Liver (tissue), 9 donors: Measurements from ENCODE around the gene HOXB8. TPM values are rescaled to one million over a fixed set of nuclear protein-coding genes. Genes with fewer than 3 reads are reported as not detected.

ENCODE experiments used
- DNase-seq: peaks from one replicate; pipeline ENCODE4 v3.0.0-alpha.2; 2017; ENCODE audit warnings: low spot score
- H3K27ac ChIP-seq, 2 donors: one replicate each; pipeline ENCODE4 v1.7.0; 2013; ENCODE audit warnings: inconsistent platforms in 2 of 2, low read length in 2 of 2, control low read depth in 1 of 2, low read depth in 1 of 2, mild to moderate bottlenecking in 1 of 2
- H3K27me3 ChIP-seq, 4 donors: one replicate each; pipeline versions ENCODE4 v1.6.1 to v1.7.0; 2013; ENCODE audit warnings: low read length in 3 of 4, inconsistent platforms in 1 of 4, mild to moderate bottlenecking in 1 of 4, moderate library complexity in 1 of 4; ENCODE audit not compliant: control insufficient read depth in 4 of 4, insufficient read depth in 4 of 4
- H3K36me3 ChIP-seq, 4 donors: one replicate each; pipeline versions ENCODE4 v1.6.1 to v1.7.0; 2013; ENCODE audit warnings: low read length in 3 of 4, mild to moderate bottlenecking in 3 of 4, low read depth in 1 of 4, moderate library complexity in 1 of 4; ENCODE audit not compliant: control insufficient read depth in 4 of 4, insufficient read depth in 3 of 4
- H3K4me1 ChIP-seq, 4 donors: one replicate each; pipeline versions ENCODE4 v1.6.1 to v1.7.0; 2013; ENCODE audit warnings: low read length in 3 of 4, mild to moderate bottlenecking in 3 of 4, moderate library complexity in 1 of 4; ENCODE audit not compliant: control insufficient read depth in 4 of 4, insufficient read depth in 4 of 4
- H3K4me3 ChIP-seq, 3 donors: one replicate each; pipeline versions ENCODE4 v1.6.1 to v1.7.0; 2013; ENCODE audit warnings: low read length in 3 of 3, control low read depth in 1 of 3, low read depth in 1 of 3, mild to moderate bottlenecking in 1 of 3
- H3K9ac ChIP-seq, 2 donors: one replicate each; pipeline ENCODE4 v1.7.0; 2013; ENCODE audit warnings: low read length in 2 of 2, mild to moderate bottlenecking in 2 of 2, moderate library complexity in 2 of 2, control low read depth in 1 of 2, low read depth in 1 of 2
- H3K9me3 ChIP-seq, 4 donors: one replicate each; pipeline versions ENCODE4 v1.6.1 to v1.7.0; 2013; ENCODE audit warnings: low read length in 3 of 4; ENCODE audit not compliant: control insufficient read depth in 4 of 4
- ATF3 ChIP-seq: IDR thresholded peaks from 2 replicates; pipeline ENCODE4 v1.6.1; 2016; ENCODE audit warnings: antibody characterized with exemption
- CTCF ChIP-seq: fragments of 150-350 bp; IDR thresholded peaks from 2 replicates; pipeline ENCODE4 v1.5.1; 2017; ENCODE audit warnings: improper control_type of control experiment, low read depth, low read length; ENCODE audit not compliant: missing input control
- EGR1 ChIP-seq, 2 donors: IDR thresholded peaks; 2 replicates each; pipeline ENCODE4 v1.6.1; 2016 to 2018; ENCODE audit warnings: antibody characterized with exemption in 2 of 2, low read depth in 2 of 2
- FOXA1 ChIP-seq: IDR thresholded peaks from 2 replicates; pipeline ENCODE4 v1.6.1; 2016; ENCODE audit warnings: antibody characterized with exemption
- FOXA2 ChIP-seq: IDR thresholded peaks from 2 replicates; pipeline ENCODE4 v1.6.1; 2016; ENCODE audit warnings: antibody characterized with exemption
- GABPA ChIP-seq, 2 donors: IDR thresholded peaks in 1 of 2; conservative IDR thresholded peaks in 1 of 2; 2 replicates each; pipeline ENCODE4 v1.6.1; 2016; ENCODE audit warnings: antibody characterized with exemption in 2 of 2, mild to moderate bottlenecking in 1 of 2, moderate library complexity in 1 of 2
- HNF4A ChIP-seq, 2 donors: conservative IDR thresholded peaks; 2 replicates each; pipeline ENCODE4 v1.6.1; 2016; ENCODE audit warnings: antibody characterized with exemption in 2 of 2, mild to moderate bottlenecking in 2 of 2
- HNF4G ChIP-seq: IDR thresholded peaks from 2 replicates; pipeline ENCODE4 v1.6.1; 2016; ENCODE audit warnings: antibody characterized with exemption
- JUND ChIP-seq, 2 donors: IDR thresholded peaks; 2 replicates each; pipeline ENCODE4 v1.6.1; 2016; ENCODE audit warnings: antibody characterized with exemption in 2 of 2
- MAX ChIP-seq: IDR thresholded peaks from 2 replicates; pipeline ENCODE4 v1.6.1; 2016; ENCODE audit warnings: antibody characterized with exemption
- RAD21 ChIP-seq, 2 donors: IDR thresholded peaks; 2 replicates each; pipeline ENCODE4 v1.6.1; 2016; ENCODE audit warnings: antibody characterized with exemption in 2 of 2, mild to moderate bottlenecking in 2 of 2
- REST ChIP-seq: IDR thresholded peaks from 2 replicates; pipeline ENCODE4 v1.6.1; 2016; ENCODE audit warnings: antibody characterized with exemption, mild to moderate bottlenecking
- RXRA ChIP-seq, 2 donors: IDR thresholded peaks; 2 replicates each; pipeline ENCODE4 v1.6.1; 2017 to 2018; ENCODE audit warnings: antibody characterized with exemption in 2 of 2, mild to moderate bottlenecking in 1 of 2
- SP1 ChIP-seq: IDR thresholded peaks from 2 replicates; pipeline ENCODE4 v1.6.1; 2018; ENCODE audit warnings: antibody characterized with exemption, mild to moderate bottlenecking
- YY1 ChIP-seq: IDR thresholded peaks from 2 replicates; pipeline ENCODE4 v1.6.1; 2016; ENCODE audit warnings: antibody characterized with exemption, mild to moderate bottlenecking
- ZBTB33 ChIP-seq: IDR thresholded peaks from 2 replicates; pipeline ENCODE4 v1.6.1; 2016; ENCODE audit warnings: antibody characterized with exemption
- WGBS: extraction: QIAGEN DNeasy Blood & Tissue Kit; methylation state at CpG from one replicate; pipeline ENCODE4 v1.1.7; 2013; 5-methylcytosine and 5-hydroxymethylcytosine counted together
- polyA plus RNA-seq, 2 donors: library from polyadenylated mRNA; stranded (reverse) in 1 of 2; unstranded in 1 of 2; fragments of 200-250 nt in 1 of 2; fragments of >200 nt in 1 of 2; fragmentation: Nextera tagmentation in 1 of 2; extraction: Ambion mirVana in 1 of 2; gene quantifications; one replicate each; pipeline versions ENCODE4 v1.2.1 to v1.2.3, GENCODE V29; 2013 to 2015
- total RNA-seq, 2 donors: library from RNA; depleted of rRNA; stranded (reverse); fragments of >200 nt; gene quantifications; one replicate each; pipeline ENCODE4 v1.2.3, GENCODE V29; 2014
- donor health status: healthy.
- donor health status: healthy.
- donor health status: healthy.
- donor health status: healthy.
- donor health status: healthy.

Gene HOXB8
- total and polyA plus RNA-seq, 4 donors: not detected

DNA sequence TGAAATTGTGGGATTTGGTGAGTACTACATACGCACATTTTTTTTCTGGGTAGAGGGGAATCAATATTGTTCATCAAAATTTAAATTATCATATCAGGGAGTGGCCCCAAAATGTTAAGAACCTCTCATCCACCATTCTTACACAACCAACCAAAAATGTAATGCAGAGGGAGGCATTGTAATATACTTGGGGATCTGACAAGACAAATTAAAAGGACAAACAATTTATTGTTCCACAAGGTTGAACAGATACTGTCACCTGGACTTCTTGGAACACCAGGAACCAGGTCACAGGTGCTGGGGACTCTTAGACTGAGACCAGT, 25.7 kb upstream of the HOXB8 start:
- Histone ChIP-seq H3K27me3 (peaks cover 20 to 42% (median 27%) of the 10 kb centered on the region in 4 donors), H3K27ac (no peak overlapping the region), H3K9ac (no peak overlapping the region), H3K36me3 (no peaks in the 10 kb centered on the region), H3K9me3 (no peaks in the 10 kb centered on the region), H3K4me1 (no peaks in the 10 kb centered on the region), H3K4me3 (no peak overlapping the region)
- no peak for DNase-seq
- 48% methylated on average over 1 of the region's 1 CpG for WGBS
- no peak for TF ChIP-seq FOXA1

GRCh38 chr17:48639982-48640857, 25.1 kb upstream of the HOXB8 start:
- Histone ChIP-seq H3K27ac (no peak overlapping the region), H3K9ac (no peak overlapping the region), H3K4me3 (no peak overlapping the region), H3K27me3 (peaks cover 19 to 44% (median 29%) of the 10 kb centered on the region in 4 donors), H3K4me1 (no peaks in the 10 kb centered on the region), H3K9me3 (no peaks in the 10 kb centered on the region), H3K36me3 (no peaks in the 10 kb centered on the region)
- DNase-seq: no peak
- 49% methylated on average over 6 of the region's 6 CpGs for WGBS
- TF ChIP-seq ZBTB33: no peak
- TF ChIP-seq JUND (IDR thresholded peaks at IDR 0.05): no peak
- TF ChIP-seq ATF3: no peak
- TF ChIP-seq SP1: no peak
- TF ChIP-seq GABPA (IDR thresholded peaks at IDR 0.05 in 1 of 2, conservative IDR thresholded peaks at IDR 0.05 in 1 of 2): no peak
- TF ChIP-seq RXRA (IDR thresholded peaks at IDR 0.05): no peak
- no peak for TF ChIP-seq CTCF
- TF ChIP-seq RAD21 (IDR thresholded peaks at IDR 0.05): no peak
- no peak for TF ChIP-seq YY1
- TF ChIP-seq MAX: no peak

DNA sequence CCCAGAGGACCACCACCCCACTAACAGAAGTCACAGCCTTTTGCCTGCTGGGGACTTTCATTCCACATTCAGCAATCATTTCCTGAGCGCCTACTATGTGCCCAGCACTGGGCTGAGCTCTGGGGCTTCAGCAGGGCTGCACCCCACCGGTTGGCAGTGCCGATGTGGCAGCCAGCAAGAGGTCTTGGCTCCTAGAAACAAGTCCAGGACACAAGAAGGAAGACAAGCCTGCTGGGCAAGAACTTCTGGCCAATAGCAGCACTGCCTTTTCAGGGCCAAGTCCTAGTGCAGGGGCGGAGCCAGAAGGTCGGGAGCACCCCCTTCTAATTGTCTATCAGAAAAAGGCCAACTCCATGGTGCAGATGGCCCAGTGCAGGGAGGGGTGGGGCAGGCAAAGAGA, 24.0 kb upstream of the HOXB8 start:
- H3K9me3 ChIP-seq: no peaks in the 10 kb centered on the region
- 19% methylated on average over 5 of the region's 5 CpGs for WGBS
- DNase-seq: no peak
- H3K27ac ChIP-seq: no peak overlapping the region
- H3K27me3 ChIP-seq: peaks cover 22 to 51% (median 25%) of the 10 kb centered on the region in 4 donors
- no peak overlapping the region for H3K4me3 ChIP-seq
- no peaks in the 10 kb centered on the region for H3K36me3 ChIP-seq
- H3K9ac ChIP-seq: no peak overlapping the region
- no peaks in the 10 kb centered on the region for H3K4me1 ChIP-seq
- TF ChIP-seq RXRA (IDR thresholded peaks at IDR 0.05) (no peak), REST (no peak), HNF4A (conservative IDR thresholded peaks at IDR 0.05) (no peak), HNF4G (no peak), ZBTB33 (no peak), SP1 (no peak), JUND (IDR thresholded peaks at IDR 0.05) (no peak), FOXA2 (no peak), FOXA1 (no peak), EGR1 (IDR thresholded peaks at IDR 0.05; ENCODE audit: low read depth in 2 of 2) (no peak), YY1 (no peak)
